Measurements from ENCODE around the gene SPAG17. TPM values are rescaled to one million over a fixed set of nuclear protein-coding genes. Genes with fewer than 3 reads are reported as not detected.
A peak's percentile ranks its signal among the peaks of the same experiment; 100 is the strongest.

SPAG17 gene
- total RNA-seq, 3 donors from 2014 or later = 1.3 to 6.9 (median 5.9) TPM

DNA sequence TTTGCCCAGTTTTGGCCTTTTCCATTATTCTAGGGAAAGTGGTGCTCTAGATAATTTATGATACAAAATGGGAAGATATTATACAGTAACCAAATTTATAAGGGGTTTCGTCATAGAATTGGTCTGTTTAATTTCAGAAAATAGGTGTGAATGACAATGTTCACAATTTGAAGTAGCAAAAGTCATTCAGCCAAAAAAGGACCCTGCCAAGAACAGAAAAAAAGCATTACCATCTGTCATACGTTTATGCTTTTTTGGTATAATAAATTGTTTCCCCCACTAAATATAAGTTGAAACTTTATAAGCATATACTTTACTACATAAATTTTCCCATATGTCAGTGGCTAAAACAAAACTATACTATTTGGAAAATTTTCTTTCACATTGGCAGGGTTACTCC, 4.5 kb upstream of the SPAG17 start:
- Histone ChIP-seq H3K4me1 (no peaks in the 10 kb centered on the region), H3K27ac (no peak overlapping the region), H3K27me3 (no peaks in the 10 kb centered on the region), H3K4me3 (no peak overlapping the region), H3K36me3 (no peaks in the 10 kb centered on the region), H3K9me3 (no peaks in the 10 kb centered on the region)
- DNase-seq (ENCODE audit: low spot score in 2 of 2) = no peak
- intact Hi-C loops (cut with DNase I; ENCODE audit: low total_unique reads) = no loop called here
- no peak for TF ChIP-seq POLR2A (IDR thresholded peaks at IDR 0.05)
- TF ChIP-seq, protein P1, sequence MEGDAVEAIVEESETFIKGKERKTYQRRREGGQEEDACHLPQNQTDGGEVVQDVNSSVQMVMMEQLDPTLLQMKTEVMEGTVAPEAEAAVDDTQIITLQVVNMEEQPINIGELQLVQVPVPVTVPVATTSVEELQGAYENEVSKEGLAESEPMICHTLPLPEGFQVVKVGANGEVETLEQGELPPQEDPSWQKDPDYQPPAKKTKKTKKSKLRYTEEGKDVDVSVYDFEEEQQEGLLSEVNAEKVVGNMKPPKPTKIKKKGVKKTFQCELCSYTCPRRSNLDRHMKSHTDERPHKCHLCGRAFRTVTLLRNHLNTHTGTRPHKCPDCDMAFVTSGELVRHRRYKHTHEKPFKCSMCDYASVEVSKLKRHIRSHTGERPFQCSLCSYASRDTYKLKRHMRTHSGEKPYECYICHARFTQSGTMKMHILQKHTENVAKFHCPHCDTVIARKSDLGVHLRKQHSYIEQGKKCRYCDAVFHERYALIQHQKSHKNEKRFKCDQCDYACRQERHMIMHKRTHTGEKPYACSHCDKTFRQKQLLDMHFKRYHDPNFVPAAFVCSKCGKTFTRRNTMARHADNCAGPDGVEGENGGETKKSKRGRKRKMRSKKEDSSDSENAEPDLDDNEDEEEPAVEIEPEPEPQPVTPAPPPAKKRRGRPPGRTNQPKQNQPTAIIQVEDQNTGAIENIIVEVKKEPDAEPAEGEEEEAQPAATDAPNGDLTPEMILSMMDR (IDR thresholded peaks at IDR 0.05) = no peak
- no peak for TF ChIP-seq POLR2AphosphoS5 (IDR thresholded peaks at IDR 0.05)

DNA sequence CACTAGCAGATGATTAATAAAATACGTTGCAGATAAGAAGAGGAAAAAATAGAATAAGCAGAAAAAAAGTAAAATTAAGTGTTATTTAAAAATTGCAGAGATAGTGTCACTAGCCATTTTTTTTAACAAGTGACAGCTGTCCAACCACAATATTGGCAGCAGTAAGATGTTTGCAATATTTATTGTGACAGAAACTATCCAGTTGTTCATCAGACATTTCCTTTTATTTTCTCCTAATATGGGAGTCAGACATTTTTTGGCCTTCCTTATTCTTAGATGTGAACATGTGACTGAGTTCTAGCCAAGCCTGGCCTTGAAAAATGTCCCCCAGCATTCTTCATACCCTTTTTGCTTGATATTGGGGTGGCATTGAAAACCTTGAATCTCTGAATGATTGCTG, 3.4 kb upstream of the SPAG17 start:
- H3K9me3 ChIP-seq = no peaks in the 10 kb centered on the region
- no peaks in the 10 kb centered on the region for H3K27me3 ChIP-seq
- TF ChIP-seq POLR2AphosphoS5 (IDR thresholded peaks at IDR 0.05) (no peak), POLR2A (IDR thresholded peaks at IDR 0.05) (no peak)
- TF ChIP-seq, protein P1 (IDR thresholded peaks at IDR 0.05) = no peak
- H3K36me3 ChIP-seq = no peaks in the 10 kb centered on the region
- intact Hi-C loops (cut with DNase I; ENCODE audit: low total_unique reads) = no loop called here
- no peak overlapping the region for H3K27ac ChIP-seq
- DNase-seq (ENCODE audit: low spot score in 2 of 2) = no peak
- H3K4me1 ChIP-seq = no peaks in the 10 kb centered on the region
- H3K4me3 ChIP-seq = no peak overlapping the region

DNA sequence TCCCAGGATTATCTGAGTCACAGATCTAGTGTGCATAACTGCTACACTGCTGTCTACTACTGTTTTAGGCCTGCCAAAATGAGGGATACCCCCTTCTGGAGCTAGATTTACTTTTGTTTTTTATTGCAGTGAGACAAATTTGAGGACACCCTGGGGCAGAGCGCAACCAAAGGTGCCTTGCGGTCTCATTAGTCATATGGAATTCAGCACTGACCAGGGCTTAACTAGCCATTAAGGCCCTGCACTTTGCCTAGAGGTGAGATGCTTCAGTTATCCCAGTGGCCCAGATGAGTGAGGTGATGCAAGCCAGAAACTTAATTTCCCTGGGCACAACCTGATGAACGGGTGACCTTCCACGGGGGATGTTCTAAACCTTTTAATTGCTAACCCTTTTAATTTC, 998 bp upstream of the SPAG17 start:
- Histone ChIP-seq H3K36me3 (no peaks in the 10 kb centered on the region), H3K9me3 (no peaks in the 10 kb centered on the region), H3K27me3 (no peaks in the 10 kb centered on the region), H3K4me1 (no peaks in the 10 kb centered on the region), H3K27ac (no peak overlapping the region), H3K4me3 (no peak overlapping the region)
- no peak for DNase-seq (ENCODE audit: low spot score in 2 of 2)
- intact Hi-C loops (cut with DNase I; ENCODE audit: low total_unique reads) = no loop called here
- TF ChIP-seq POLR2AphosphoS5 (IDR thresholded peaks at IDR 0.05) = no peak
- no peak for TF ChIP-seq POLR2A (IDR thresholded peaks at IDR 0.05)
- TF ChIP-seq, protein P1 (IDR thresholded peaks at IDR 0.05) = no peak

DNA sequence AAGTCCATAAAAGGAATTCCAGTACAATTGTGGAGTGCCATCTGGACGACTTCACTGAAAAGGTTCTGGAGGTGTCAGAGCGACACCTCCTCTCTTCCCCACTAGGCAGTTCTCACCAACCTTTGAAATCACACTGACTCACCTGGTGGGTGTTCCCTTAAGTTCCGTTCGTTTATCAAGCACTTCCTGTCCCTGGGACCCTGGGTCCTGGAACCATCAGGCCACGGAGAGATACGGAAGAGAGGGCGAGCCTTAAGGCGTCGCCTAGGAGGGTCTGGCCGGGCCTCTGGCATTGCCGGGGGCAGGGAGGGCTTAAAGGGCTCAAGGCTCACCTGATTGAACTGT, 317 bp downstream of the SPAG17 start:
- intact Hi-C loops (cut with DNase I; ENCODE audit: low total_unique reads) = no loop called here
- H3K4me3 ChIP-seq = peak overlapping the region in 2 of 3 donors; percentile 40 to 62
- H3K36me3 ChIP-seq = no peaks in the 10 kb centered on the region
- no peak for DNase-seq (ENCODE audit: low spot score in 2 of 2)
- peak overlapping the region in 1 of 2 donors; percentile 9 for H3K27ac ChIP-seq
- no peaks in the 10 kb centered on the region for H3K4me1 ChIP-seq
- H3K27me3 ChIP-seq = no peaks in the 10 kb centered on the region
- TF ChIP-seq POLR2A (IDR thresholded peaks at IDR 0.05) = no peak
- TF ChIP-seq, protein P1 (IDR thresholded peaks at IDR 0.05) = no peak
- no peak for TF ChIP-seq POLR2AphosphoS5 (IDR thresholded peaks at IDR 0.05)
- no peaks in the 10 kb centered on the region for H3K9me3 ChIP-seq

DNA sequence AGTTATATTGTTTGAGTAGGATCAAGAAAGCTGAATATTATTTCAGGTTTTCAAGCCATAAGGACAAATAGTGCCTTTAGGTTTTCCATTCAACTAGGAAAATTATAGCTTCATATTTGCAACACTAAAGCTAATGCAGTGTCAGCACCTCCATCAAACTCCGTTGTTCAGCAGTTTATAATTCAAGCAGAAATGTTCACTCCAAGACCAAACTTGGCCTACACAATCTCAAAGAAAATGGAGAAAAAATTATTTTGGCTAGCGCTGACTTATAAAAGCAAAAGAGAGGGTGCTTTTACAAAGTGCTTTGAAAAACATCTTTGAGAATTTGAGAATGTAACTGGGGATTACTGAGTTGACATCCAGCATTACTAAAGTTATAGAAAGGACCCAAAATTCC, 1.4 kb downstream of the SPAG17 start:
- Histone ChIP-seq H3K4me3 (no peak overlapping the region), H3K36me3 (no peaks in the 10 kb centered on the region), H3K27ac (no peak overlapping the region), H3K27me3 (no peaks in the 10 kb centered on the region), H3K9me3 (no peaks in the 10 kb centered on the region), H3K4me1 (no peaks in the 10 kb centered on the region)
- no peak for DNase-seq (ENCODE audit: low spot score in 2 of 2)
- TF ChIP-seq, protein P1 (IDR thresholded peaks at IDR 0.05) = no peak
- no peak for TF ChIP-seq POLR2AphosphoS5 (IDR thresholded peaks at IDR 0.05)
- no peak for TF ChIP-seq POLR2A (IDR thresholded peaks at IDR 0.05)
- intact Hi-C loops (cut with DNase I; ENCODE audit: low total_unique reads) = no loop called here
